Fibroblast of peridontal ligament (primary cell): Measurements from ENCODE around the gene RFX7.
A peak's percentile ranks its signal among the peaks of the same experiment; 100 is the strongest.

ENCODE experiments used
- DNase-seq: peaks from one replicate; pipeline ENCODE4 v3.0.0-alpha.2; 2010; ENCODE audit errors: extremely low read depth

The RFX7 gene

DNA sequence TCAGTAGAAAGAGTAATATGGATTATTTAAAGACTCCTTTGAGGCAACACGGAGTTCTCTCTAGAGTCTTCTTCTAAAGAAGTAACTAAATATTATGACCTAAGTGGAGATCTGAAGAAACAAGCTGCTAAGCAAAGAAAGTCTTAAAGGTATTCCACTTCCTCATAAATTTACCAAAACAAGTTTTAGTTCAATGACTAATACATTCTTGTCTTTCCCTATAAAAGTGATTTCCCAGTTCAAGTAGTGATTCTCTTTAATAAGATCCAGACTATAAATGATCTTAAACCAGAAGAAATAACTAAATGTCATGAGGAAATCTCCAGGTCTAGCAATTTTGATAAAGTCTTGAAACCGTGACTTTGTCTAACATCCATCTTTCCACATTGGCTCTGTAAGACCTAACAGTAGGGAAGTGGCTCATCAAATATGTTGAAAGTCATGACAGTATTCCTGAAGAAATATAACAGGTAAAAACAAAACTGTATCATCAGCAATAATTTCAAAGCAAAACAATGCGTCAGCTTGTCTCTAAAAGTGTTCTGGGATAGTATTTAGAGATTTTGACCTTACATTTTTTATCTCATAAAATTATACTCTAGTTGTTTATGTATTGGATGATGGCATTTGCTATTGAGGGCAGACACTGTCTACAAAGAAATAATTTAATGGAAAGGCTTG, 198.5 kb downstream of the RFX7 start:
- peak; percentile 15 for DNase-seq

DNA sequence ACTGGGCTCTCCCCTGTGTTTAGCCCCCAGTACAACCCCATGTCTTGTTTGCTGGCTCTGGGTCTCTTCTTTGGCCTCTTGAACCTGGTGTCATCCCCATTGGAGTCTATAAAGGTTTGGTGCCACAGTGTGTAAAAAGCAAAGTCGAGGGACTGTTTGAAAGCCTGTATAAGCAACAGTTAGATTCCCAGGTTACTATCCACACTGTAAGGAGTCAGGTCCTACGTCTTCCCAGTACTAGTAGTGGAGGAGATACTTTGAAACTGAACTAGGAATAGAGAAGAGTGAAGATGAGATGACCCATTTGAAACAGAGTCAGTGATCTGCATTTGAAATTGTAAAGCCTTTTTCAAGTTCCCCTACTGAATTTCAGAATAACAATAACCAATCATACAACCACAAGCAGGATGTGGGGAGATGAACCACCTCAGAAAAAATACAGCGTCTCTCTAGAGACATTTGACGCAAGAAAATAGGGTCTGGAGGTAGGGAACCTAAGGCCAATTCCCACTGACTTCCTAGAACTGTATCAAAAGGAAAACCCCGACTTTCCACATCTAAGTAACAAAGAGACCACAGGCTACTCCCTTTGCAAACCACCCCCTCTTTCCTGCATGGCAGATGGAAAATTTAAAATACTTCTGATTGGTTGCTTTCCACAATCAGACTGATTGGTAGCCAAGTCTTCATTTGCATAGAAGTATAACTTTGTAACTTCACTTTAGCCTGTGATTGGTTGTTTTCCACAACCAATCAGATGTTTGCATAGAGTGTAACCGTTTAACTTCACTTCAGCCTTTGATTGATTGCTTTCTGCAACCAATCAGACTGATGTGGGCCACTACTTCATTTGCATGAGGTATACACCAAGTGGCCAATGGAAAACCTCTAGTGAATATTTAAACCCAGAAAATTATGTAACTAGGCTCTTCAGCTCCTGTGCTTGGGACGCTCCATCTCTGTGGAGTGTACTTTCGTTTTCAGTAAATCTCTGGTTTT, 200.4 kb downstream of the RFX7 start:
- DNase-seq: peak; percentile 89

DNA sequence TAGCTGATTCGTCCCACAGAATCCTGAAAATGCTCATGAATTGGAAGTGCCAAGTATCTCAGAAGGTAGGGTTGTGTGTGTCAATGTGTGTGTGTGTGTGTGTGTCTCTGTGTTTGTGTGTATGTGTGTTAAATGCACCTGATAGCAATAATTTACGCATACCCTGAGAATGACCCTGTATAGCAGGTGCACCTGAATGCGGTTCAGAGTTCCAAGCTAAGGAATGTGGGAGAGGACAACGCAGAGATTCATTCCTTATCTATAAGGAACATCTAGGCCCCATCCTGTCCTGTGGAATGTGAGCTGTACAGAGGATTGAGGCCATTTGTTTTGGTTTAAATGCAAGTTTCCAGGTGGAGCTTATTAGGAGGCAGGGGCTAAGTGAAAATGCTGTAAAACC, 201.2 kb downstream of the RFX7 start:
- no peak for DNase-seq

DNA sequence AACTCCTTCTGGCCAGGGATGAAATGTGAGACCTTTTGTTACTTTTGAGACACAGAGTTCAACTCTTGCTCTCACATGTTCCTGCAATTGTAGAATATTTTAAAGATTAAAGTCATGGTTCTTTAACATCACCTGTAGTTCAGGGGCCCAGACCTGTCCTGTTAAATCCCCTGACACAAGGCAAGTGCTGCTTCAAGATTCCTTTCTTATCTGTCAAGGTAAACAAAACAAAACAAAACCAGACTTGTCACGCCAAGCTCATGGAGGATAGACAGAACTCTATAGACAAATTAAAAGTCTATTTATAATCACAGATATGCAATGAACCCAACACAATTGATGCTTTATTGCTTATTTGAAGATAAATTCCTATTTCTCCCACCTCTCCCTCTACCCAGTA, 201.6 kb downstream of the RFX7 start:
- DNase-seq: no peak

DNA sequence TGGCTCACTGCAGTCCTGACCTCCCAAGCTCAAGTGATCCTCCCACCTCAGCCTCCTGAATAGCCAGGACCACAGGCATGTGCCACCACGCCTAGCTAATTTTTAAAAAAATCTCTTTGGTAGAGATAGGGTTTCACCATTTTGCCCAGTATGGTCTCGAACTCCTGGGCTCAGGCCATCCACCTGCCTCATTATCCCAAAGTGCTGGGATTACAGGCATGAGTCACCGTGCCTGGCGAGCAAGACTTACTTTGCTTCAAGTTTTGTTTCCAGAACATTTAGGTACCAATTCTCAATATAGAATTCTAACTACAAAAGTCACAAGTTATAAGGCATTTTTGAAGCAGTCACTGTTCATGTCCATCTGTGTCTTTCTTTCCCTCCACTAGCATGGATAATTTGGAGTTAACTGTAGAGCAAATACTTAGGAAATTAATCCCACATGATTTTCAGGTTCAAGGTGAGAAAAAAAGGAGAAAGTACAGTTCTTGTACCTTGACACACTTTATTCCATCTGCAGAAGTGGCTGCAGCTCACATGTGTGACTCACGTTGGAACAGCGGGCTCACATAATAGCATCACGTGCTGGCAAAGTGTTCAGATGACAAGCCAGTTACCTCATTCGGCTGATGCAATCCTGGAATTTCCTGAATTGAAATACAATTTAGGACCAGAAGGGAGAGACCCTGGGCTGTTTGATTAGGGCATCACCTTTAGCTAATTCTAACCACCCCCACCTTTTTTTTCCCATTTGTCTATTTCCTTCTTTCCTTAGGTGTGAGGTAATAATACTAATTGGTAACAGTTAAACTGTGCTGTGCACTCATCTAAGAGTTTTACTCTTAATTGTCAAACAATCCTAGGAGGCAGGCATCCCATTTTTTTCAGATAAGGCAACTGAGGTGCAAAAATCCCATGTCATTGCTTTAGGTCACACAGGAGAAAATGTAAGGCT, 203.3 kb downstream of the RFX7 start:
- DNase-seq: peak; percentile 97

DNA sequence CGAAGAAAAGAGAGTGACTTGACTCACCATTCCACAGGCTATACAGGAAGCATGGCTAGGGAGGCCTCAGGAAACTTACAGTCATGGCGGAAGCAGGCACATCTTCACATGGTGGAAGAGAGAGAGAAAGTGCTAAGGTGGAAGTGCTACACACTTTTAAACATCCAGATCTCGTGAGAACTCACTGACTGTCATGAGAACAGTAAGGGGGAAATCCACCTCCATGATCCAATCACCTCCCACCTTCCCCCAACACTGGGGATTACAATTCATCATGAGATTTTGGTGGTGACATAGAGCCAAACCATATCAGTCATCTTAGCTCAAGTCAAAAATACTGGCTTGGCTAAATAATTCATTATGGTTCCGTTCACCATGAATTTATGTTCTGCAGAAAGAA, 205.0 kb downstream of the RFX7 start:
- DNase-seq: no peak

DNA sequence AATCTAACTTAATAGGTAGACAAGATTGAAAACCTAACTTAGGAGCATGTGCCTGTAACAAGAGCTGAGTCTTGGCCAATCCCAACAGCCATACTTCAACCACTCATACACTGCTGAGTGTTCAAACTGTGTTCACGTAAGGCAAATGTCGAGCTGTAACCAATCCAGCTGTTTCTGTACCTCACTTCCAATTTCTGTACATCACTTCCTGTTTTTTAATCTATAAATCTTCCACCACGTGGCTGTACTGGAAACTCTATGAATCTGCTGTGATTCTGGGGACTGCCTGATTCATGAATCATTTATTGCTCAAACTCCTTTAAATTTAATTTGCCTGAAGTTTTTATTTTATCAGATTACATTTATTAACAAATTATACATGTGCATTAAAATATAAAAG, 205.7 kb downstream of the RFX7 start:
- peak; percentile 23 for DNase-seq
